ENCODE results near the gene NEU1.

- TF ChIP-seq CTCF (IDR thresholded peaks at IDR 0.05): no peak
- no peak for TF ChIP-seq POLR2A (IDR thresholded peaks at IDR 0.05)
Measured at GRCh38 chr6:31830886-31831335, 31.7 kb downstream of the NEU1 start.

Measured in thyroid gland (tissue), 4 donors.